ENCODE data around the gene ZNF385B.

The ZNF385B gene

GRCh38 chr2:179669196-179669595, 192.2 kb downstream of the ZNF385B start:
- no peak overlapping the region for H3K4me3 ChIP-seq (ENCODE audit: low read depth, low read length)
- in situ Hi-C loops (cut with HindIII; ENCODE audit: low sequenced_read_pairs): no loop called here
- no peak for DNase-seq (ENCODE audit: low read depth)
- TF ChIP-seq CTCF (IDR thresholded peaks at IDR 0.05; ENCODE audit: low read depth, low read length, missing control alignments): no peak

GRCh38 chr2:179664972-179665812, 196.2 kb downstream of the ZNF385B start:
- in situ Hi-C loops (cut with HindIII; ENCODE audit: low sequenced_read_pairs): no loop called here

GRCh38 chr2:179661986-179662385, 199.4 kb downstream of the ZNF385B start:
- TF ChIP-seq CTCF (IDR thresholded peaks at IDR 0.05; ENCODE audit: low read depth, low read length, missing control alignments): no peak
- in situ Hi-C loops (cut with HindIII; ENCODE audit: low sequenced_read_pairs): no loop called here
- DNase-seq (ENCODE audit: low read depth): no peak
- no peak overlapping the region for H3K4me3 ChIP-seq (ENCODE audit: low read depth, low read length)

More at GRCh38 chr2:179664972-179665812, 196.2 kb downstream of the ZNF385B start:
- no peak for DNase-seq (ENCODE audit: low read depth)
- H3K4me3 ChIP-seq (ENCODE audit: low read depth, low read length): no peak overlapping the region
- no peak for TF ChIP-seq CTCF (IDR thresholded peaks at IDR 0.05; ENCODE audit: low read depth, low read length, missing control alignments)

GRCh38 chr2:179657068-179657595, 204.3 kb downstream of the ZNF385B start:
- H3K4me3 ChIP-seq (ENCODE audit: low read depth, low read length): no peak overlapping the region
- no peak for DNase-seq (ENCODE audit: low read depth)
- no peak for TF ChIP-seq CTCF (IDR thresholded peaks at IDR 0.05; ENCODE audit: low read depth, low read length, missing control alignments)
- in situ Hi-C loops (cut with HindIII; ENCODE audit: low sequenced_read_pairs): no loop called here

- in situ Hi-C loops (cut with HindIII; ENCODE audit: low sequenced_read_pairs): no loop called here
- no peak overlapping the region for H3K4me3 ChIP-seq (ENCODE audit: low read depth, low read length)
- no peak for DNase-seq (ENCODE audit: low read depth)
- no peak for TF ChIP-seq CTCF (IDR thresholded peaks at IDR 0.05; ENCODE audit: low read depth, low read length, missing control alignments)
Observed at GRCh38 chr2:179655627-179656026, 205.8 kb downstream of the ZNF385B start.

- in situ Hi-C loops (cut with HindIII; ENCODE audit: low sequenced_read_pairs): loop anchor here (5.0 kb wide), 1 partner anchor 38 kb away; no protein-coding TSS in a partner anchor
- no peak for TF ChIP-seq CTCF (IDR thresholded peaks at IDR 0.05; ENCODE audit: low read depth, low read length, missing control alignments)
- H3K4me3 ChIP-seq (ENCODE audit: low read depth, low read length): no peak overlapping the region
- DNase-seq (ENCODE audit: low read depth): no peak
Observed at GRCh38 chr2:179654806-179655205, 206.6 kb downstream of the ZNF385B start.

All from astrocyte of the cerebellum (primary cell).